ENCODE measurements around the gene KIAA0825. TPM values are rescaled to one million over a fixed set of nuclear protein-coding genes. Genes with fewer than 3 reads are reported as not detected.

KIAA0825 gene
- polyA plus RNA-seq, 6 donors from 2014 or later: 1.3 to 3.0 (median 1.9) TPM

- Mint-ChIP-seq H3K27ac (no peak overlapping the region), H3K4me1 (no peaks in the 10 kb centered on the region), H3K9me3 (peaks cover 0 to under 1% (median 0%) of the 10 kb centered on the region in 7 donors), H3K4me3 (no peak overlapping the region), H3K36me3 (no peaks in the 10 kb centered on the region), H3K27me3 (no peaks in the 10 kb centered on the region)
- no peak for ATAC-seq (ENCODE audit: low read depth in 2 of 2)
- DNase-seq: no peak
Observed at GRCh38 chr5:94558028-94558427, 60.4 kb downstream of the KIAA0825 start.

- no peak overlapping the region for H3K4me3 Mint-ChIP-seq
- no peaks in the 10 kb centered on the region for H3K4me1 Mint-ChIP-seq
- no peaks in the 10 kb centered on the region for H3K27me3 Mint-ChIP-seq
- peaks cover 4 to 32% (median 14%) of the 10 kb centered on the region in 7 donors for H3K9me3 Mint-ChIP-seq
- ATAC-seq (ENCODE audit: low read depth in 2 of 2) (no peak), DNase-seq (no peak)
- no peak overlapping the region for H3K27ac Mint-ChIP-seq
- H3K36me3 Mint-ChIP-seq: peaks cover 17 to 21% of the 10 kb centered on the region in 2 donors
Observed at GRCh38 chr5:94551858-94552257, 66.5 kb downstream of the KIAA0825 start.

GRCh38 chr5:94545870-94546625 is 72.4 kb downstream of the KIAA0825 start:
- no peaks in the 10 kb centered on the region for H3K27me3 Mint-ChIP-seq
- peaks cover 9 to 15% (median 11%) of the 10 kb centered on the region in 3 donors for H3K4me1 Mint-ChIP-seq
- peak overlapping the region in 1 of 6 donors; percentile 65 for H3K27ac Mint-ChIP-seq
- H3K4me3 Mint-ChIP-seq: peak overlapping the region in 1 of 8 donors; percentile 42
- H3K9me3 Mint-ChIP-seq: peaks cover 8 to 38% (median 17%) of the 10 kb centered on the region in 7 donors
- peaks cover 23 to 31% of the 10 kb centered on the region in 2 donors for H3K36me3 Mint-ChIP-seq
- ATAC-seq (ENCODE audit: low read depth in 2 of 2) (no peak), DNase-seq (no peak)

- Mint-ChIP-seq H3K27ac (peak overlapping the region in 1 of 6 donors; percentile 37), H3K27me3 (no peaks in the 10 kb centered on the region), H3K4me1 (peaks cover 9 to 15% (median 11%) of the 10 kb centered on the region in 3 donors), H3K36me3 (peaks cover 18 to 31% of the 10 kb centered on the region in 2 donors), H3K9me3 (peaks cover 8 to 38% (median 12%) of the 10 kb centered on the region in 7 donors), H3K4me3 (no peak overlapping the region)
- ATAC-seq (ENCODE audit: low read depth in 2 of 2) (no peak), DNase-seq (no peak)
Observed at GRCh38 chr5:94544875-94545547, 73.4 kb downstream of the KIAA0825 start.

- Mint-ChIP-seq H3K4me3 (peak overlapping the region in 1 of 8 donors; percentile 1), H3K36me3 (peaks cover 16 to 27% of the 10 kb centered on the region in 2 donors), H3K27me3 (no peaks in the 10 kb centered on the region), H3K9me3 (peaks cover 3 to 32% (median 12%) of the 10 kb centered on the region in 7 donors), H3K27ac (peak overlapping the region in 1 of 6 donors; percentile 12), H3K4me1 (peaks cover 9 to 15% (median 11%) of the 10 kb centered on the region in 3 donors)
- DNase-seq: peak; percentile 2
- ATAC-seq (ENCODE audit: low read depth in 2 of 2): peak in 1 of 2 donors; percentile 56
Observed at GRCh38 chr5:94544031-94544650, 74.3 kb downstream of the KIAA0825 start.

- Mint-ChIP-seq H3K4me3 (no peak overlapping the region), H3K9me3 (peaks cover 3 to 26% (median 12%) of the 10 kb centered on the region in 7 donors), H3K27me3 (no peaks in the 10 kb centered on the region), H3K27ac (no peak overlapping the region), H3K4me1 (peaks cover 9 to 11% (median 10%) of the 10 kb centered on the region in 3 donors), H3K36me3 (peaks cover 9 to 12% of the 10 kb centered on the region in 2 donors)
- no peak for DNase-seq
- no peak for ATAC-seq (ENCODE audit: low read depth in 2 of 2)
Observed at GRCh38 chr5:94540856-94541494, 77.4 kb downstream of the KIAA0825 start.

GRCh38 chr5:94538260-94538659 is 80.1 kb downstream of the KIAA0825 start:
- ATAC-seq (ENCODE audit: low read depth in 2 of 2): no peak
- no peaks in the 10 kb centered on the region for H3K27me3 Mint-ChIP-seq
- no peak for DNase-seq
- H3K4me1 Mint-ChIP-seq: no peaks in the 10 kb centered on the region
- H3K27ac Mint-ChIP-seq: no peak overlapping the region
- peaks cover 9 to 11% of the 10 kb centered on the region in 2 donors for H3K36me3 Mint-ChIP-seq
- no peak overlapping the region for H3K4me3 Mint-ChIP-seq
- peaks cover 3 to 21% (median 7%) of the 10 kb centered on the region in 7 donors for H3K9me3 Mint-ChIP-seq

GRCh38 chr5:94526706-94527105 is 91.7 kb downstream of the KIAA0825 start:
- ATAC-seq (ENCODE audit: low read depth in 2 of 2) (no peak), DNase-seq (no peak)
- Mint-ChIP-seq H3K27me3 (no peaks in the 10 kb centered on the region), H3K36me3 (no peaks in the 10 kb centered on the region), H3K4me1 (no peaks in the 10 kb centered on the region), H3K27ac (no peak overlapping the region), H3K9me3 (no peaks in the 10 kb centered on the region), H3K4me3 (no peak overlapping the region)

- ATAC-seq (ENCODE audit: low read depth in 2 of 2) (peak in 1 of 2 donors; percentile 49), DNase-seq (peak; percentile 5)
- Mint-ChIP-seq H3K27me3 (no peaks in the 10 kb centered on the region), H3K4me1 (no peaks in the 10 kb centered on the region), H3K4me3 (no peak overlapping the region), H3K36me3 (no peaks in the 10 kb centered on the region), H3K27ac (no peak overlapping the region), H3K9me3 (no peaks in the 10 kb centered on the region)
Observed at GRCh38 chr5:94524841-94525697, 93.3 kb downstream of the KIAA0825 start.

- DNase-seq: no peak
- Mint-ChIP-seq H3K27ac (no peak overlapping the region), H3K9me3 (no peaks in the 10 kb centered on the region), H3K4me1 (no peaks in the 10 kb centered on the region), H3K4me3 (no peak overlapping the region), H3K27me3 (no peaks in the 10 kb centered on the region), H3K36me3 (no peaks in the 10 kb centered on the region)
- no peak for ATAC-seq (ENCODE audit: low read depth in 2 of 2)
Observed at GRCh38 chr5:94523018-94523417, 95.4 kb downstream of the KIAA0825 start.

- Mint-ChIP-seq H3K9me3 (no peaks in the 10 kb centered on the region), H3K27me3 (no peaks in the 10 kb centered on the region), H3K27ac (no peak overlapping the region), H3K36me3 (no peaks in the 10 kb centered on the region), H3K4me1 (no peaks in the 10 kb centered on the region), H3K4me3 (no peak overlapping the region)
- no peak for ATAC-seq (ENCODE audit: low read depth in 2 of 2)
- no peak for DNase-seq
Observed at GRCh38 chr5:94522117-94522516, 96.3 kb downstream of the KIAA0825 start.

- no peak for DNase-seq
- H3K4me3 Mint-ChIP-seq: no peak overlapping the region
- no peaks in the 10 kb centered on the region for H3K27me3 Mint-ChIP-seq
Observed at GRCh38 chr5:94517490-94518488, 100.6 kb downstream of the KIAA0825 start.

More at GRCh38 chr5:94517490-94518488, 100.6 kb downstream of the KIAA0825 start:
- Mint-ChIP-seq H3K36me3 (no peaks in the 10 kb centered on the region), H3K27ac (no peak overlapping the region), H3K4me1 (no peaks in the 10 kb centered on the region), H3K9me3 (no peaks in the 10 kb centered on the region)
- ATAC-seq (ENCODE audit: low read depth in 2 of 2): no peak
